DMS114 treated with DMSO at 0.1 percent for 48 hours (cell line): ENCODE data around the gene TREML1.
"Not testable (repeated sequence)": the region's sequence is repeated elsewhere in the genome, so short reads cannot be mapped to it uniquely, and the experiment has no call there.

ENCODE experiments used
- DNase-seq: peaks from one replicate; lab custom pipeline; 2025; ENCODE audit not compliant: unreplicated experiment; lab: John Stamatoyannopoulos, UW

The TREML1 gene

GRCh38 chr6:41153451-41153850 lies 696 bp downstream of the TREML1 start:
- no peak for DNase-seq

- no peak for DNase-seq
These were observed 3.5 kb downstream of the TREML1 start for GRCh38 chr6:41150671-41151070.

GRCh38 chr6:41147917-41148316 lies 6.2 kb downstream of the TREML1 start:
- DNase-seq: no peak

- no peak for DNase-seq
These were observed 17.2 kb downstream of the TREML1 start for GRCh38 chr6:41136911-41137310.

GRCh38 chr6:41135062-41135832 lies 18.9 kb downstream of the TREML1 start:
- no peak for DNase-seq

GRCh38 chr6:41132254-41132653 lies 21.9 kb downstream of the TREML1 start:
- DNase-seq: no peak

GRCh38 chr6:41125282-41125681 lies 28.9 kb downstream of the TREML1 start:
- DNase-seq: no peak

GRCh38 chr6:41122918-41123317 lies 31.2 kb downstream of the TREML1 start:
- no peak for DNase-seq

- no peak for DNase-seq
These were observed 31.8 kb downstream of the TREML1 start for GRCh38 chr6:41122373-41122772.

- DNase-seq: no peak
These were observed 34.1 kb downstream of the TREML1 start for GRCh38 chr6:41120058-41120457.

- no peak for DNase-seq
These were observed 34.6 kb downstream of the TREML1 start for GRCh38 chr6:41119508-41119907.

- DNase-seq: not testable (repeated sequence)
These were observed 39.1 kb downstream of the TREML1 start for GRCh38 chr6:41115027-41115426.

GRCh38 chr6:41111017-41111416 lies 43.1 kb downstream of the TREML1 start:
- DNase-seq: no peak

- no peak for DNase-seq
These were observed 50.3 kb downstream of the TREML1 start for GRCh38 chr6:41103847-41104246.

GRCh38 chr6:41100871-41101287 lies 53.3 kb downstream of the TREML1 start:
- no peak for DNase-seq
